Central memory CD4-positive, alpha-beta T cell (primary cell): ENCODE results near the gene SPAG6.

Experiments
- DNase-seq: peaks from one replicate; pipeline ENCODE4 v3.0.0; 2022

SPAG6 gene

GRCh38 chr10:22437620-22438588 is 92.6 kb downstream of the SPAG6 start:
- no peak for DNase-seq

GRCh38 chr10:22438711-22439110 is 93.4 kb downstream of the SPAG6 start:
- no peak for DNase-seq

GRCh38 chr10:22442063-22442462 is 96.8 kb downstream of the SPAG6 start:
- DNase-seq = no peak

- DNase-seq = no peak
Measured at GRCh38 chr10:22442468-22442867, 97.2 kb downstream of the SPAG6 start.

GRCh38 chr10:22443175-22443901 is 98.0 kb downstream of the SPAG6 start:
- DNase-seq = no peak

- DNase-seq = no peak
Measured at GRCh38 chr10:22444219-22444788, 99.0 kb downstream of the SPAG6 start.

- no peak for DNase-seq
Measured at GRCh38 chr10:22445495-22445894, 100.2 kb downstream of the SPAG6 start.

- no peak for DNase-seq
Measured at GRCh38 chr10:22447068-22447467, 101.8 kb downstream of the SPAG6 start.

- no peak for DNase-seq
Measured at GRCh38 chr10:22451346-22451745, 106.0 kb downstream of the SPAG6 start.

- DNase-seq = no peak
Measured at GRCh38 chr10:22453320-22453719, 108.0 kb downstream of the SPAG6 start.

- no peak for DNase-seq
Measured at GRCh38 chr10:22453948-22454591, 108.8 kb downstream of the SPAG6 start.

GRCh38 chr10:22454634-22455033 is 109.3 kb downstream of the SPAG6 start:
- DNase-seq = no peak

GRCh38 chr10:22455068-22455857 is 110.0 kb downstream of the SPAG6 start:
- no peak for DNase-seq

GRCh38 chr10:22456486-22456885 is 111.2 kb downstream of the SPAG6 start:
- DNase-seq = no peak

GRCh38 chr10:22458272-22459038 is 113.2 kb downstream of the SPAG6 start:
- no peak for DNase-seq

- no peak for DNase-seq
Measured at GRCh38 chr10:22459496-22459895, 114.2 kb downstream of the SPAG6 start.

- no peak for DNase-seq
Measured at GRCh38 chr10:22460101-22460500, 114.8 kb downstream of the SPAG6 start.

GRCh38 chr10:22460531-22461403 is 115.5 kb downstream of the SPAG6 start:
- no peak for DNase-seq

- DNase-seq = no peak
Measured at GRCh38 chr10:22461891-22462290, 116.6 kb downstream of the SPAG6 start.

- DNase-seq = no peak
Measured at GRCh38 chr10:22463255-22463654, 118.0 kb downstream of the SPAG6 start.
